Mucosa of gallbladder (tissue), 1 donor: ENCODE data around the gene LGALS1. TPM values are rescaled to one million over a fixed set of nuclear protein-coding genes. Genes with fewer than 3 reads are reported as not detected.
"Not testable (repeated sequence)": the region's sequence is repeated elsewhere in the genome, so short reads cannot be mapped to it uniquely, and the experiment has no call there.

Experiments used
- DNase-seq: peaks from one replicate; pipeline ENCODE4 v3.0.0-alpha.2; 2020; ENCODE audit warnings: low spot score
- total RNA-seq: library from RNA; stranded (reverse); gene quantifications from one replicate; pipeline ENCODE4 v1.2.1, GENCODE V29; 2021
- donor health status: DM: no; HTN: no; CAD: no.

Gene LGALS1
- total RNA-seq, 1 donor from 2014 or later = 587 TPM

GRCh38 chr22:37686002-37686982 lies 10.9 kb downstream of the LGALS1 start, which contains the start of gene NOL12:
TSS of gene NOL12 (plus strand) at chr22:37686343. CDS start at chr22:37686393, 50 bp downstream.
- peak; percentile 84 for DNase-seq

- DNase-seq = no peak
Observed at GRCh38 chr22:37690407-37690806, 15.0 kb downstream of the LGALS1 start.

- DNase-seq = no peak
Observed at GRCh38 chr22:37690901-37691504, 15.6 kb downstream of the LGALS1 start.

- DNase-seq = no peak
Observed at GRCh38 chr22:37692627-37693285, 17.3 kb downstream of the LGALS1 start.

- DNase-seq = not testable (repeated sequence)
Observed at GRCh38 chr22:37694131-37694530, 18.7 kb downstream of the LGALS1 start.

GRCh38 chr22:37696260-37696656 lies 20.8 kb downstream of the LGALS1 start:
- DNase-seq = not testable (repeated sequence)

- DNase-seq = peak; percentile 91
Observed at GRCh38 chr22:37696657-37697537, 21.5 kb downstream of the LGALS1 start, which contains the start of gene TRIOBP. TSS of gene TRIOBP (plus strand) at chr22:37697048. CDS start at chr22:37701366, 4,318 bp downstream.

- no peak for DNase-seq
Observed at GRCh38 chr22:37697538-37697835, 22.1 kb downstream of the LGALS1 start.

- no peak for DNase-seq
Observed at GRCh38 chr22:37701141-37701786, 25.8 kb downstream of the LGALS1 start.

GRCh38 chr22:37703906-37704305 lies 28.5 kb downstream of the LGALS1 start:
- DNase-seq = no peak

- DNase-seq = no peak
Observed at GRCh38 chr22:37704645-37705044, 29.2 kb downstream of the LGALS1 start.

GRCh38 chr22:37705205-37705604 lies 29.8 kb downstream of the LGALS1 start:
- DNase-seq = no peak

GRCh38 chr22:37708580-37709444 lies 33.4 kb downstream of the LGALS1 start:
- DNase-seq = no peak

- no peak for DNase-seq
Observed at GRCh38 chr22:37709445-37709765, 34.0 kb downstream of the LGALS1 start.

GRCh38 chr22:37710675-37711074 lies 35.2 kb downstream of the LGALS1 start:
- no peak for DNase-seq

- no peak for DNase-seq
Observed at GRCh38 chr22:37711490-37711889, 36.1 kb downstream of the LGALS1 start.

GRCh38 chr22:37713761-37714160 lies 38.3 kb downstream of the LGALS1 start:
- DNase-seq = no peak

GRCh38 chr22:37714634-37715033 lies 39.2 kb downstream of the LGALS1 start:
- DNase-seq = no peak

GRCh38 chr22:37715760-37716159 lies 40.3 kb downstream of the LGALS1 start:
- DNase-seq = no peak

GRCh38 chr22:37716708-37717107 lies 41.3 kb downstream of the LGALS1 start:
- no peak for DNase-seq
